Measurements from ENCODE around the gene CREB3L2. TPM values are rescaled to one million over a fixed set of nuclear protein-coding genes. Genes with fewer than 3 reads are reported as not detected.
A peak's percentile ranks its signal among the peaks of the same experiment; 100 is the strongest.

The CREB3L2 gene
- total RNA-seq, 1 experiment from 2014 or later: 60.6 TPM

DNA sequence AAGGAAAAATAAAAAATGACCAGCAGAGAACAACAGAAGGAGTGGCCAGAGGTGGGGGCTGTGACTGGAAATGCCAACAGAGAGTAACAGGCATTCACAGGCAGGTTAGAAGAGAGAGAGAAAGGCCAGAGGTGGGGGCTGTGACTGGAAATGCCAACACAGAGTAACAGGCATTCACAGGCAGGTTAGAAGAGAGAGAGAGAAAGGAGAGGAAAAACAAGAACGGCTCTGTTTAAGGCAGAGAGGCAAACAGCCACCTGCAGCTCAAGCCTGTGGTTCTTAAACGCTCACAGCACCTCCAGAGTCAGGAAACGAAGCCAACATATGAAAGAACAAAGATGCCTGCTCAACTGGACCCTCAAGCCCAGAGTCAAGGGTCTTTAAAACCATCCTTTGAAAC is 115.6 kb downstream of the CREB3L2 start:
- CTCF ChIA-PET: interaction anchor here (1.6 kb wide), 1 partner anchor 116 kb away, joined by 4 read pairs; the partner anchor contains the start of gene CREB3L2
- DNase-seq (ENCODE audit: low spot score) (no peak), ATAC-seq (peak; percentile 69)
- H3K4me3 Mint-ChIP-seq: no peak overlapping the region
- peaks cover 26% of the 10 kb centered on the region for H3K4me1 Mint-ChIP-seq
- no peaks in the 10 kb centered on the region for H3K27me3 Mint-ChIP-seq (ENCODE audit: low read depth)
- peaks cover 54% of the 10 kb centered on the region for H3K36me3 Mint-ChIP-seq
- peak overlapping the region; percentile 78 for H3K27ac Mint-ChIP-seq
- peaks cover 9% of the 10 kb centered on the region for H3K9me3 Mint-ChIP-seq
- POLR2A ChIA-PET: no interaction called here
- TF ChIP-seq, protein P1, sequence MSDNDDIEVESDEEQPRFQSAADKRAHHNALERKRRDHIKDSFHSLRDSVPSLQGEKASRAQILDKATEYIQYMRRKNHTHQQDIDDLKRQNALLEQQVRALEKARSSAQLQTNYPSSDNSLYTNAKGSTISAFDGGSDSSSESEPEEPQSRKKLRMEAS (CRISPR knock-in tag; IDR thresholded peaks at IDR 0.05): no peak
- TF ChIP-seq TP53 (CRISPR knock-in tag; IDR thresholded peaks at IDR 0.05) (no peak), ELF4 (CRISPR knock-in tag; IDR thresholded peaks at IDR 0.05; ENCODE audit: low read depth) (no peak), HMGXB4 (CRISPR knock-in tag; IDR thresholded peaks at IDR 0.05) (no peak), ZNF425 (CRISPR knock-in tag; conservative IDR thresholded peaks at IDR 0.05) (no peak), ZNF121 (CRISPR knock-in tag; IDR thresholded peaks at IDR 0.05) (no peak), E2F5 (CRISPR knock-in tag; IDR thresholded peaks at IDR 0.05) (no peak), RORB (CRISPR knock-in tag; IDR thresholded peaks at IDR 0.05) (no peak)
- TF ChIP-seq, protein P2, sequence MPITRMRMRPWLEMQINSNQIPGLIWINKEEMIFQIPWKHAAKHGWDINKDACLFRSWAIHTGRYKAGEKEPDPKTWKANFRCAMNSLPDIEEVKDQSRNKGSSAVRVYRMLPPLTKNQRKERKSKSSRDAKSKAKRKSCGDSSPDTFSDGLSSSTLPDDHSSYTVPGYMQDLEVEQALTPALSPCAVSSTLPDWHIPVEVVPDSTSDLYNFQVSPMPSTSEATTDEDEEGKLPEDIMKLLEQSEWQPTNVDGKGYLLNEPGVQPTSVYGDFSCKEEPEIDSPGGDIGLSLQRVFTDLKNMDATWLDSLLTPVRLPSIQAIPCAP (CRISPR knock-in tag; IDR thresholded peaks at IDR 0.05): no peak
- TF ChIP-seq, protein P3, sequence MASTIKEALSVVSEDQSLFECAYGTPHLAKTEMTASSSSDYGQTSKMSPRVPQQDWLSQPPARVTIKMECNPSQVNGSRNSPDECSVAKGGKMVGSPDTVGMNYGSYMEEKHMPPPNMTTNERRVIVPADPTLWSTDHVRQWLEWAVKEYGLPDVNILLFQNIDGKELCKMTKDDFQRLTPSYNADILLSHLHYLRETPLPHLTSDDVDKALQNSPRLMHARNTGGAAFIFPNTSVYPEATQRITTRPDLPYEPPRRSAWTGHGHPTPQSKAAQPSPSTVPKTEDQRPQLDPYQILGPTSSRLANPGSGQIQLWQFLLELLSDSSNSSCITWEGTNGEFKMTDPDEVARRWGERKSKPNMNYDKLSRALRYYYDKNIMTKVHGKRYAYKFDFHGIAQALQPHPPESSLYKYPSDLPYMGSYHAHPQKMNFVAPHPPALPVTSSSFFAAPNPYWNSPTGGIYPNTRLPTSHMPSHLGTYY (CRISPR knock-in tag; IDR thresholded peaks at IDR 0.05): no peak
- TF ChIP-seq, protein P4, sequence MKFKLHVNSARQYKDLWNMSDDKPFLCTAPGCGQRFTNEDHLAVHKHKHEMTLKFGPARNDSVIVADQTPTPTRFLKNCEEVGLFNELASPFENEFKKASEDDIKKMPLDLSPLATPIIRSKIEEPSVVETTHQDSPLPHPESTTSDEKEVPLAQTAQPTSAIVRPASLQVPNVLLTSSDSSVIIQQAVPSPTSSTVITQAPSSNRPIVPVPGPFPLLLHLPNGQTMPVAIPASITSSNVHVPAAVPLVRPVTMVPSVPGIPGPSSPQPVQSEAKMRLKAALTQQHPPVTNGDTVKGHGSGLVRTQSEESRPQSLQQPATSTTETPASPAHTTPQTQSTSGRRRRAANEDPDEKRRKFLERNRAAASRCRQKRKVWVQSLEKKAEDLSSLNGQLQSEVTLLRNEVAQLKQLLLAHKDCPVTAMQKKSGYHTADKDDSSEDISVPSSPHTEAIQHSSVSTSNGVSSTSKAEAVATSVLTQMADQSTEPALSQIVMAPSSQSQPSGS (CRISPR knock-in tag; IDR thresholded peaks at IDR 0.05; ENCODE audit: borderline replicate concordance, low read depth): no peak

- TF ChIP-seq, protein P5, sequence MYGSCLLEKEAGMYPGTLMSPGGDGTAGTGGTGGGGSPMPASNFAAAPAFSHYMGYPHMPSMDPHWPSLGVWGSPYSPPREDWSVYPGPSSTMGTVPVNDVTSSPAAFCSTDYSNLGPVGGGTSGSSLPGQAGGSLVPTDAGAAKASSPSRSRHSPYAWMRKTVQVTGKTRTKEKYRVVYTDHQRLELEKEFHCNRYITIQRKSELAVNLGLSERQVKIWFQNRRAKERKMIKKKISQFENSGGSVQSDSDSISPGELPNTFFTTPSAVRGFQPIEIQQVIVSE (CRISPR knock-in tag; IDR thresholded peaks at IDR 0.05; ENCODE audit: borderline replicate concordance): no peak
- TF ChIP-seq, protein P6, sequence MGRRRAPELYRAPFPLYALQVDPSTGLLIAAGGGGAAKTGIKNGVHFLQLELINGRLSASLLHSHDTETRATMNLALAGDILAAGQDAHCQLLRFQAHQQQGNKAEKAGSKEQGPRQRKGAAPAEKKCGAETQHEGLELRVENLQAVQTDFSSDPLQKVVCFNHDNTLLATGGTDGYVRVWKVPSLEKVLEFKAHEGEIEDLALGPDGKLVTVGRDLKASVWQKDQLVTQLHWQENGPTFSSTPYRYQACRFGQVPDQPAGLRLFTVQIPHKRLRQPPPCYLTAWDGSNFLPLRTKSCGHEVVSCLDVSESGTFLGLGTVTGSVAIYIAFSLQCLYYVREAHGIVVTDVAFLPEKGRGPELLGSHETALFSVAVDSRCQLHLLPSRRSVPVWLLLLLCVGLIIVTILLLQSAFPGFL (CRISPR knock-in tag; IDR thresholded peaks at IDR 0.05; ENCODE audit: borderline replicate concordance): no peak
- no peak for TF ChIP-seq ZNF219 (CRISPR knock-in tag; IDR thresholded peaks at IDR 0.05; ENCODE audit: borderline replicate concordance)
- TF ChIP-seq CBFB (CRISPR knock-in tag; IDR thresholded peaks at IDR 0.05; ENCODE audit: low read depth): no peak
- TF ChIP-seq TEAD1 (CRISPR knock-in tag; IDR thresholded peaks at IDR 0.05): no peak
- TF ChIP-seq EMX1 (CRISPR knock-in tag; IDR thresholded peaks at IDR 0.05): no peak
- peaks cover 54% of the 10 kb centered on the region for H3K36me3 Mint-ChIP-seq
- ATAC-seq (no peak; the same call in 1 of the 2 replicates), DNase-seq (ENCODE audit: low spot score) (no peak)
- CTCF ChIA-PET: interaction anchor here (1.6 kb wide), 1 partner anchor 116 kb away, joined by 4 read pairs; the partner anchor contains the start of gene CREB3L2
- peaks cover 9% of the 10 kb centered on the region for H3K9me3 Mint-ChIP-seq
- H3K4me1 Mint-ChIP-seq: peaks cover 30% of the 10 kb centered on the region
- H3K27ac Mint-ChIP-seq: peak overlapping the region; percentile 78
- no peaks in the 10 kb centered on the region for H3K27me3 Mint-ChIP-seq (ENCODE audit: low read depth)
- H3K4me3 Mint-ChIP-seq: no peak overlapping the region
- POLR2A ChIA-PET: no interaction called here
These were observed 116.2 kb downstream of the CREB3L2 start for GRCh38 chr7:137885678-137886077.
